Measurements from ENCODE around the gene FBXO21. TPM values are rescaled to one million over a fixed set of nuclear protein-coding genes. Genes with fewer than 3 reads are reported as not detected.

Gene FBXO21
- total and polyA plus RNA-seq, 2 of the 13 experiments (the other 11 are each of a cell fraction or from before 2014, with no cell fraction given) = 15.6 to 32.5 TPM

GRCh38 chr12:117111821-117112595 is 78.3 kb downstream of the FBXO21 start (continued):
- TF ChIP-seq PATZ1 (CRISPR knock-in tag; IDR thresholded peaks at IDR 0.05) = peak; percentile 28; the same call in 1 of the 2 replicates
- 0 out of 2 replicates have a peak, but pooled peaks have one; percentile 12 for TF ChIP-seq SAP130 (CRISPR knock-in tag; IDR thresholded peaks at IDR 0.05; ENCODE audit: low read depth)
- TF ChIP-seq ZNF207 (IDR thresholded peaks at IDR 0.05; ENCODE audit: borderline replicate concordance) = no peak
- peak; percentile 31; the same call in 1 of the 2 replicates for TF ChIP-seq ZNF687 (CRISPR knock-in tag; IDR thresholded peaks at IDR 0.05)
- peak; percentile 30; the same call in 1 of the 2 replicates for TF ChIP-seq ZNF362 (CRISPR knock-in tag; IDR thresholded peaks at IDR 0.05; ENCODE audit: borderline replicate concordance)

Measured in HepG2 (cell line).